ENCODE data around the gene APOL1.

The APOL1 gene

DNA sequence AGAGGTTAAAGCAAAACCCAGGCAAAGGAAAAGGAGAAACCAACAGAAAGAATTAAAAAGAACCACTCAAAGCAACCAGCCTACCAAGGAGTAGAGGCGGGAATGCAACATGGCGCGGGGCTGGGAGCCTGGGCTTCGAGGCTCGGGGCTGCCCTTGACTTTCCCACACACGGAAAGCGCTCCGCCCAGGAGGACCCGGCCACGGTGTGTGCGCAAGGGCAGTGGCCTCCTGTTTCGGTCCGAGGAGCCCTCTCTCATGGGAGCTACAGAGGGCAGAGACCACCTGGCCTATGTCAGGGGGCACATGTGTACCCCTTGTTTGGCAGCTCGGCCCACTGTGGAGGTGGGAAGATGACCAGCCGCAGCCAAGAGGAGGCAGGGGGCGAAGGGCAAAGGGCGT lies 55.9 kb downstream of the APOL1 start:
- no peak for DNase-seq (ENCODE audit: low read depth in 3 of 3)

DNA sequence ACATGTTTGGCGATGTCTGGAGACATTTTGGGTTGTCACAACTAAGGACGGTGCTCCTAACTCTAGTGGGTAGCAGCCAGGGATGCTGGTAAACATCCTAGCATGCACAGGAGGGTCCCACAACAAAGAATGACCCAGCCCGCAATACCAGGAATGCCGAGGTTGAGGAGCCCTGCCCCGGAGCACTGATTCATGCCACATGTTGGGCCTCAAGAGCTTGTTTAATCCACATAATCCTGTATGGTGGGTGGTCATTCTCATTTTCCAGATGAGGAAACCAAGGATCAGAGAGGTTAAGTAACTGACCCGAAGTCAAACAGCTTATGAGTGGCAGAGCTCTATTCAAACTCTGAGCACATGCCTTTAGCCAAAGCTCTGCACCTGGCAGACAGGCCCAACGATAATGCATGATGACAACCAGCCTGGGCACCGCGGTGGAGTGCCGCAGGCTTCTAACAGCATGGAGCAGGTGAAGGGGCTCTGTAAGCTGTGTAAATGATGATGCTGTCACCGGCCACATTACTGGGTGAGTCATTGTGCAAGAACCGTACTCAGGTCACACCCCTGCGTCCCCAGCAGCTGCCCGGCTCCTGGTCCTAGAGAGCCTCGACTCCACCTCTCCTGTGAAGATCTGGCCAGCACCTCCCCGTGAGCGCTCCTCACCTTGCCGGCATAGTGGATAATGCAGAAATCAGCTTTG lies 58.6 kb downstream of the APOL1 start:
- no peak for DNase-seq (ENCODE audit: low read depth in 3 of 3)

DNA sequence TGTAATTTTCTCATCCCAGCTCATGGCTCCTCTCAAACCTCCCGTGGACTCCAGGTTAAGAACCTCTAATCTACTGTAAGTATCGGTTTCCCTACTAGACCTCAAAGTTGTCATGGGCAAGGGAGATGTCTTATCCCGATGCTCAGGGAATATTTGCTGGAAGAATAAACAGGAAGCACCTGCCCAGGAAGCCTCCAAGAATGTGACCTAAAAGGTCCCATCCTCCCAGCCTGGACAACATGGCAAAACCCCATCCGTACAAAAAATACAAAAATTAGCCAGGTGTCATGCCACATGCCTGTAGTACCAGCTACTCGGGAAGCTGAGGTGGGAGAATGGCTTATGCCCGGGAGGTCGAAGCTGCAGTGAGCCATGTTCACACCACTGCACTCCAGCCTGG lies 62.4 kb downstream of the APOL1 start:
- DNase-seq (ENCODE audit: low read depth in 3 of 3), result no peak

DNA sequence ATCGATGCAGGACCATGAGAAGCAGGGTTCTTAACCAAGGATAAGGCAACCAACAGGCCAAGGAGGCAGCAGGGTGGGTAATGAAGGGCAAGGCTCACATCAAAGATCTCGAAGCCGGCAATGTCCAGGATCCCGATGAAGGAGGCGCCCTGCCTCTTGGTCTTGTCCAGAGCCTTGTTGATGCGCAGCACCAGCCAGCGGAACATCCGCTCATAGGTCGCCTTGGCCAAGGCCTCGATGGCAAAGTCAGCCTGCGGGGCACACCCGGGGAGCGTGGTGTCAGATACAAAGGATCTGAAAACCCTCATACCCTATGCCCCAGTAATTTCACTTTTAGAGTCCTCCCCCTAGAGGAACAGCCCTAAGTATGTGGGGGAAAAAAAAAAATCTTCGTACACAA lies 63.5 kb downstream of the APOL1 start:
- no peak for DNase-seq (ENCODE audit: low read depth in 3 of 3)

All from stimulated activated CD4-positive, alpha-beta T cell treated with anti-CD3 and anti-CD28 coated beads, TNF-alpha, amount 100 ng/mL, for 4 hours (primary cell).